Stimulated activated CD4-positive, alpha-beta T cell treated with anti-CD3 and anti-CD28 coated beads, Interleukin-4, amount 100 ng/mL, for 4 hours (primary cell): ENCODE measurements around the gene STK33.

ENCODE experiments used
- DNase-seq, 2 experiments: peaks; one replicate each; pipeline ENCODE4 v3.0.0-alpha.2; 2020

STK33 gene

GRCh38 chr11:8593935-8594909 lies at the start of gene STK33:
STK33 (minus strand) TSS chr11:8594228; CDS start chr11:8474905, 119,323 bp downstream.
- DNase-seq, result peak in 1 of 2 experiments; percentile 19

DNA sequence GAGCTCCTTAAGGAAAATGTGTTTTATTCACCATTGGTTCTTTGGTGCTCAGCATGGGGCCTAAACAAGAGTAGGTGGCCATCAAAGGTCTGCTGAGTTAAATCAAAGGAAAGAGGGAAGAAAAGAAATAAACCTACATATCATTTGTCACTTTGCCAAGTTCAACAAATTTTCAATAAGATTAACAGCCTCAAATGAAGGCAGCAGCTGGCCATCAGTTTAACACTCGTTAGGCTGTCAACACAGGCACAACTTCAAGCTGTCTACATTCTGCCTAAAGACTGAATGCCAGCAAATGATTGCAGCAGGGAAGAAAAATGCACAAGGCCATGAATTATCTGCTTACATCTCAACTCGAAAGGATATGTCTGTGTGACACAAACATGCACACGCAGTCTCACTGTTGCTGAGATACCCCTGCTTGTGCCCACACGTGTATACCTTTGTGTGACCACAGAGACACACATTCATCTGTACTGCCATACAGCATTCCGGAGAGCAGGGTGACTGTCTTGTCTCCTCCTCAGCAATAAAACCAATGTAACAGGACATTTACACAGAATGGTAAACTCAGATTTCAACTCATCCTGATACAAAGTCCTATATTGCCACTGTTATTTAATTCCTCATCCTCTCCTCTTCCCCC lies 48.3 kb upstream of the STK33 start:
- DNase-seq, result no peak

GRCh38 chr11:8641332-8641731 lies 47.3 kb upstream of the STK33 start:
- DNase-seq, result no peak

- no peak for DNase-seq
Measured at GRCh38 chr11:8640267-8640906, 46.4 kb upstream of the STK33 start.

GRCh38 chr11:8639655-8640054 lies 45.6 kb upstream of the STK33 start:
- no peak for DNase-seq

- DNase-seq, result no peak
Measured at GRCh38 chr11:8638300-8638699, 44.3 kb upstream of the STK33 start.

GRCh38 chr11:8636127-8636526 lies 42.1 kb upstream of the STK33 start:
- DNase-seq, result no peak

GRCh38 chr11:8634498-8634897 lies 40.5 kb upstream of the STK33 start:
- no peak for DNase-seq

DNA sequence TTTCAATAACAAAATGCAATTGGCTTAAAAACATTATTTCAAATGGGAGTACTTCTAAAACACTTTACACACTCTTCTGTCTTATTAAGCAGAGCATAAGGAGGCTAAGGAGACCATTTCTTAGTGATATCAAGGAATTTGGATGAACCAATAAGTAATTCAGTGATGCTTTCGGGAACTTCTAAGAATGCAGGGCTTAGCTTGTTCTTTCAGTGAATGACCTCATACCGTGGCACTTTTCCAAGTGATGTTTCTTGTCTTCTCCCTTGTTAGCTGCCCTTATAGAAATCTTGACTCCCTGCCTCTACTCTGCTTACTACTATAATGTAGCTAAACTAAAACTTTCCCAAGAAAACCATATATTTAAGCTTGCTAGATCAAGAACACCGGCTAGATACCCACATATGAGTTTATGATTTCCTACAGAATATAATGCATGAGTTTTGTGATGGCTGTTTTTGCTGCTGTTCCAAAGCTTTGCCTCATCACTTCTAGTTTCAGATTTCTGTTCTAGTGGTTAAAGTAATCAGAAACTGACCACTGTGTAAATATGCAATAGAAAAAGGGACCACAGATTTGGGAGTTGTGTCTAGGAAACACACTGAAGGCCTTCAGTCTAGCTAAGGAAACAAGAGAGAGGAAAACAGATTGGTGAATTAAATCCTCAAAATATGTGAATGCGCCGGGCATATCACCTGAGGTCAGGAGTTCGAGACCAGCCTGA lies 37.5 kb upstream of the STK33 start:
- no peak for DNase-seq

- DNase-seq, result no peak
Measured at GRCh38 chr11:8624698-8625097, 30.7 kb upstream of the STK33 start.

DNA sequence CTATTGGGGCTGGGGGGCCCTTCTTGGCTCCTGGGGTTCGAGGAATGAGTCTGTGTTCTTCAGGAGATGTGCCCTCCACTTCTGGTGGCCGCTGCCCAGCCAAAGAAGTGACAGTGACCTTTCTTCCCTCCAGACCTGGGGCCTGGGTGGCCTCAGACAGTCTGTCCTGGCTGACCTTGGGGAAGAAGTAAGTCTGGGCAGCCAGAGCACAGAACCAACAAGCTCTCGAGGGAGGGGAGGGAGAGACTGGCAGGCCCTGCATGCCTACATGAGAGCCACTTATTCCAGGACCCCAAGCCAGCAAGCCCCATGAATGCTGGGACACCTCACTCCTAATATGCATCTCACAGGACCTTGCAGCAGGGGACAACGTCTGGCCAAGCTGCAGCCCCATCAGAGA lies 27.1 kb upstream of the STK33 start:
- no peak for DNase-seq

- no peak for DNase-seq
Measured at GRCh38 chr11:8617063-8617462, 23.0 kb upstream of the STK33 start.

DNA sequence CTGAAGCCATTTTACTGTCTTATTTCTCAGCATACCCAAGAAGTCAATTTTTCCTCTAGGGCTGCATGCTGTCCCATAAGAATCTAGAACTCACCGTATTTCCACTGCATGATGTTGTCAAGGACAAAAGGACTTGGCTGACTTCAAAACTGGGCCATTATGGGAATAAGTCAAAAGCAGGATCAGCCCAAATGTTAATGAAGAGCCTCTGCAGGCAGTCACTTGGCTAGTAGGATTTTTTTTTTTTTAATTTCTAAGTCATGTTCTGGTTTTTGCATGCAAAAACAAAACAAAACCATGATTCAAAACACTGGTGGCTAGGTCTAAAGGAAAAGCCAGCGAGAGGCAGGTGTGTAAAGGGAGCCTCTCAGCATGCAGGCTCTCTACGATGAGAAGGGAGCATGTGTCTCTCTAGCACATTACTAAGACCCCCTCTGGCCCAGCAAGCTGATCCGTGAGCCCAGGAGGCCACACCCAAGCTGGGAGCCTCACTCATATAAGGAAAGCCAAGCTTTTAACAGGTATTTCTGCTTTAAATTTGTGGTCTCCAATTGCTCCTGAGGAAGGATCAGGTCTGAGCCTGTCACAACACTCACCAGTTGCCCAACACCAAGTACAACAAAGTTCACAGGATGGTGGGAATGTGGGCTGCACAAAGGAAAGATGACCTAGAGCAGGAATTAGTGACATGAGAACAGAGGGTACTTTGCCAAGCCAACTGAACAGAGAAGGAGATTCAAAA lies 21.4 kb upstream of the STK33 start:
- DNase-seq, result no peak

GRCh38 chr11:8614497-8614896 lies 20.5 kb upstream of the STK33 start:
- DNase-seq, result no peak

DNA sequence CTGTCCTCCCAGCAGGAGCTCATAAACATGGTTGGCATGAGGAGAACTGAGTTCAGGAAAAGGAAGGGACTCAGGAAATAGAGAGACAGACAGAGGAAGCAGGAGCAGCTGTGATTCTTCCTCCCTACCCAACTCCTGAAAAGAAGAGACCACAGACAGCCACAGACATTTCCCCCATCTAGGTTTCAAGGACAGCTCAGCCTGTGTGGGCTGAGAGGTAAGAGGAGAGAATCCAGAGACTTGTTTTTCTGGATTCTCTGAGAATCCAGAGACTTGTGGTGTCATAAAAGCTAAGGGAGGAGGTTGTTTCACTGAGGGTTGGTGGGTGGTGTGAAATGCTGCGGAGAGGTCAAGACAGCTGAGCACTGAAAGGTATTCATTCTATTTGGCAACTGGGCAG lies 19.0 kb upstream of the STK33 start:
- no peak for DNase-seq

- DNase-seq, result no peak
Measured at GRCh38 chr11:8612522-8612921, 18.5 kb upstream of the STK33 start.

DNA sequence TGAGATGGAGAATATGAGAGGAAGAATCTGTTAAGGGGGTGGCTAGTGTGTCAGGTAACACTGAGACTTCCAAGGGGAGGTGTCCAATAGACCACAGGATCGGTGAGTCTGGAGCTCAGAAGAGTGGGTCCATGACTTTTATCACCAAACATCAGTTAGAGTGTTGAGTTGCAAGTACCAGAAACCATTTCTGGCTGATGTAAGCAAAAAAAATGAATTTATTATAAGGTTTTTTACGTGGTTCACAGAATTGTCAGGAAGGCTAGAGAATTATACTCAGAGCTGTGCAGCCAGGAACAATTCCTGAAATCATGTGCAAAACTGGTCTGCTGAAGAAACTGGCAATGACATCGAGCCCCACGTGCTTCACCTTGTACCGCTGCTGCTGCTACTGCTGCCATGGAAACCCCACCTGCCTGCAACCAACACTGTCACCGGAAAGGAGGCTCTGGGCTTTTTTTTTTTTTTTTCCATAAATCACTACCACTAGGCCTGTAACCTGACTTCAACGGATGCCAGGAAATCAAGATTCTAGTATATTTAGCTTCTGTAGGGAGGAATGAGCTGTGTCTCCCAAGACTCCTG lies 16.6 kb upstream of the STK33 start:
- peak in 1 of 2 experiments; percentile 13 for DNase-seq

- no peak for DNase-seq
Measured at GRCh38 chr11:8608652-8609051, 14.6 kb upstream of the STK33 start.

GRCh38 chr11:8605971-8606563 lies 12.0 kb upstream of the STK33 start:
- no peak for DNase-seq

DNA sequence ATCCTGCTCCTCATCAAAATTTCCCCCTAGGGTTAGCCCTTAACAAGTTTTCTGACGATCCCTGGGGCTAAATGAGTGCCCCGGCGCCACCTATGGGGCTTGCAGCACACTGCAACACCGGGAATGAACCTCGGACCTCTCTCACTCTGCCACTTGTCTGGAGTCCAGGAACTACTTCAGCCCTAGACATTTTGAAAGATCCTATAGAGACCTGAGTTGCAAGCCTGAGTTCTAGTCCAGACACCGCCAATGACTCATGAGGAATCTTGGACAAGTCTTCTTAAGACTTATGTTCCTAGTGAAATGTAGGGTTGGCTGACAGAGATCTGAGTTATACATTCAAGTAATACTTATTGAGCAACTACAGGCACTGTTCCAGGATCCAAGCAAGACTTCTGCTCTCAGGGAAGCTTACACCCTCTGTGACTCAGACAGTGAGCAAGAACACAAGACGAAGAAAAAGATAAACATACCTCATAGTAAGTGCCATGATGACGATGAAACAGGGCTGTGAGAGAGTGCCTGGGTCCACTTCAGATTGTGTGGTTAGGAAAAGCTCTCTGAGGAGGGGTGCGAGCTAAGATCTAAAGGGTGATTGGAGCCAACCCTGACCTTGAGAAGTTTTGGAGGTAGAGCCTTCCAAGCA lies 10.2 kb upstream of the STK33 start:
- peak in 1 of 2 experiments; percentile 23 for DNase-seq

DNA sequence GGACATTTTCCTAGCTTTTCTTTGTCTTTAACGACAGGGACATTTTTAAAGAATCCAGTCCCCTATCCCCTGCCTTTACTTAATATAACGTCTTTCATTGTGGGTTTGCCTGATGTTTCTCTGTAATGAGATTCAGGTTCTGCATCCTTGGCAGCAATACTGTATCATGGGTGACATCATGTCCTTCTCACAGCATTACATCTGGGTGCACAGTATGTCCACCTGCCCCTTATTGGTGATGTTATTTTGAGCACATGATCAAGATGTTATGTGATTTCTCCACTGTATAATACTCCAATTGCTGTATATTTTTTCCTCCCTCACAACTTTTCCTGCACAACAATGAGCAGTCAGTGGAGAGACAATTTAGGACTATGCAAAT lies 9.7 kb upstream of the STK33 start:
- DNase-seq, result no peak
